ENCODE data around the gene EXOSC7. TPM values are rescaled to one million over a fixed set of nuclear protein-coding genes. Genes with fewer than 3 reads are reported as not detected.

Gene EXOSC7
- total RNA-seq, 1 experiment from 2014 or later: 57.8 TPM

DNA sequence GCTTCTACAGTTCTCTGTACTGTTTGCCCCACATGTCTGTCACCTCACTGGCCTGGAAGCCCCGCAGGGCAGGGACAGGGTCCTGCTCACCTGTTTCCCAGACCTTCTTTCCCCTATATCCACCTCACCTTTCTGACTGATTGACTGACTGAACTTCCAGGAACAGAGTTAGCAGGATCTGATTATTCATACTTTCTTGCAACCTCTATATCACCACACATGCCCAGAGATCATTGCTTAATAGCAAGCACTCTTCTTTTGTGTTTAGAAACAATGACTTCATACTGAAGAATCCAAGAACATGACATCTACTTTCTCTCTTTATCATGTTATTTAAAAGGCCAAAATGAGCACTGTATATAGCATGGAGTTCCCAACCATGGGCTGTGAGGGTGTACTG, 32.1 kb downstream of the EXOSC7 start:
- in situ Hi-C loops (cut with HindIII; ENCODE audit: low pct_unique_long_range_greater_than_20kb, low sequenced_read_pairs): no loop called here
- no peak for DNase-seq (ENCODE audit: low read depth, low spot score)

- in situ Hi-C loops (cut with HindIII; ENCODE audit: low pct_unique_long_range_greater_than_20kb, low sequenced_read_pairs): no loop called here
- DNase-seq (ENCODE audit: low read depth, low spot score): no peak
These were observed 33.8 kb downstream of the EXOSC7 start for GRCh38 chr3:45009868-45010267.

DNA sequence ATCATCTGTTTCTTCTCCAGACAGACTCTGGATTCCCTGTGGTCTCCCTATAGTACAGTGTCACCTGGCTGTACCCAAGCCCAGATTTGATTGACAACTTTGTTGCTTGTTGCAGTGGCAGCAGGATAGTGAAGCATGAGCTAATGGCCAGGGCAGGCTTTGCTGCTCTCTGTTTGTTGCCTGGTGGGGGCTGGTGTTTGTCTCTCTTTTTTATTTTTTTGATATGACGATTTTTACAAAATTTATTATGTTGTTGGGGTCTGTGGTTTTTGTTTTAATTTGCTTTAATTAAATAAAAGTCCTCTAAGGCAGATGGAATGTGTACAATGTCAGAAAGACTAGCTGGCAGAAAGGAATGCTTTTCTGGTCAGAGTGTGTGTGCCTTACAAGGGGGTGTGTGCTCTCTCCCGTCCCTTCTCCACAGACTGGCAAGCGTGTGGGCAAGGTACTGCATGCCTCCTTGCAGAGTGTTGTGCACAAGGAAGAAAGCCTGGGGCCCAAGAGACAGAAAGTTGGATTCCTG, 34.8 kb downstream of the EXOSC7 start:
- in situ Hi-C loops (cut with HindIII; ENCODE audit: low pct_unique_long_range_greater_than_20kb, low sequenced_read_pairs): no loop called here
- DNase-seq (ENCODE audit: low read depth, low spot score): no peak

DNA sequence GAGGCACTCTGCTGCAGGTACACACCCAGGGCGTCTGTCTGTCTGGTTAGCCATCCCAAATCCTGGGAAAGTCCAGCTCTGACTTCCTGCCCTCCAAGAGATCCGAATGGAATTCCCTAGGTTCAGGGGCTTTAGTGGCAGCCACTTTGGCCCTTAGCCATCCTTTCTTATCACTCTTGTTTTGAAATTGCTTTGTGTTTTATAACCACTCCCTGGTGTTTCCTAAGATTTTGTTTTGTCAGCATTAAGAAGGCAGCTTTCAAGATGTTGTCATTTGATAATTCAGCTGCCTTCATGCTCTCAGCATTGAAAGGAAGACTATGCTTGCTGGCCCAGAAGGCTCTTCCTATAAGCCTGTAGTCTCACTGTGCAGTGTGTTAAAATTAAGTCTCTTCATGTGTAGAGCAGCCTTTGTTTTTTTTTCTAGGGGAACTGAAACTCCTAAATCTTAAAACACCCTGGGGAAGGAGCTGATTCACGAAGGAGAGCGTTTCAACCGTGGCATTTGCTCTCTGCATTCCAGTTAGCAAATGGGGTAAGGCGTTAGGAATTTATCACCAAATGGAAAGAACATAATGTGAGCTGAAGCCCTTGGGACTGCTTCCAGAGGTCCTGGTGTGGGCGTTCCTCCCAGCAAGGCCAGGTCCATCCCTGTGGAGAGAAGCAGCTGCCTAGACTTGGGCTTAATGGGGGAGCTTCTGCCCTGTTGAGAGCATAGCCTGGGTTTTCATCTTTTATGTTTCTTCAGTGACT, 35.9 kb downstream of the EXOSC7 start:
- DNase-seq (ENCODE audit: low read depth, low spot score): no peak
- in situ Hi-C loops (cut with HindIII; ENCODE audit: low pct_unique_long_range_greater_than_20kb, low sequenced_read_pairs): no loop called here

DNA sequence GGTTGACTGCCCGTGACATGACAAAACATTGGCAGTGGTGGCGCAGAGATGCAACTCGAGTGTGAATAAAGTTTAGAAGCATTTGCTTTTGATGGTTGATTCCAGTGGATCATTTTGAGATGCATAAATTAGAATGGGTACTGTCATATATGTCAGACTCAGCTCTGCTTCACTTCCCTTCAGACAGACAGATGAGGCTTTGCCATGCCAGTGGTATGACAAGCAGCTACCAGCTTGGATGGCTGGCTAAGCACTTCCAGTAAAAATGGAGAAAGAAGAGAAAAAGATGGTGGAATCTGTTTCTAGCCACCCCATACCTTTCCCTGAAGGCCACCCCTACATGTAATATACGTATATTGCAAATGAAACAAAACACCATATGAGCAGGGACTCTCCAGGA, 36.5 kb downstream of the EXOSC7 start:
- DNase-seq (ENCODE audit: low read depth, low spot score): no peak
- in situ Hi-C loops (cut with HindIII; ENCODE audit: low pct_unique_long_range_greater_than_20kb, low sequenced_read_pairs): no loop called here

GRCh38 chr3:45016916-45017315, 40.9 kb downstream of the EXOSC7 start:
- DNase-seq (ENCODE audit: low read depth, low spot score): no peak
- in situ Hi-C loops (cut with HindIII; ENCODE audit: low pct_unique_long_range_greater_than_20kb, low sequenced_read_pairs): no loop called here

DNA sequence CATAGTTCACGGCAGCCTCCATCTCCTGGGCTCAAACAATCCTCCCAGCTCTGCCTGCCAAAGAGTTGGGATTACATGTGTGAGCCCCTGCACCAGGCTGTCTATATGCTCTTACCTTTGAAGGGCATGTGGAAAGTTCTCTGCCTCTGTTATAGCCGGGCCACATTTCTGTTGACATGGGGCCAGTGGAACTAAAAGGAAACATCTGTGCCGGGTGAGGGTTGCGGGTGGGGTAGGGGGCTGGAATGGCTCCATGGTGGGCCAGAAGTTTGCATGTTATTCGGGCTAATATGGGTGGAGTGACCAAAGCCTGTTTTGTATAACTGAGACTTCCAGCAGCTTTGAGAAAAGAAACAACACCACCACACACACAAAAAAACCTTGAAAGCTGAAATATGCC, 41.8 kb downstream of the EXOSC7 start:
- in situ Hi-C loops (cut with HindIII; ENCODE audit: low pct_unique_long_range_greater_than_20kb, low sequenced_read_pairs): no loop called here
- no peak for DNase-seq (ENCODE audit: low read depth, low spot score)

DNA sequence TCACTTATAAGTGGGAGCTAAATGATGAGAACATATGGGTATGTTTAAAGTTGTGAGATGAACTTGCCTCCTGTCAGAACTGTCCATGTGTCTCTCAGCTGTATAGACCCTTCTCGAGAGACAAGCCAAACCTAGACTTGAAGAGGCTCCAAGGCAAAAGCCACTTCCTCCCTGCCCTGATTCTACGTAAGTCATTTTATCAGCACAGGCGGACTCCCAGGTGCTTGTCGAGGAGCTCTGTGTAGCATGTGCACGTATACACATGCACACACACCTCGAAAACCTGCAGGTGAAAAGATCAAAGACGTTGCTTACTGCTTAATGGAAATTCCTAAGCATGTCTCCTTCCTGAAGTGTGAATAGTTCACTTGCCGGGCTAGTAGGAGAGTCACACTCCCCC, 44.5 kb downstream of the EXOSC7 start:
- in situ Hi-C loops (cut with HindIII; ENCODE audit: low pct_unique_long_range_greater_than_20kb, low sequenced_read_pairs): no loop called here
- no peak for DNase-seq (ENCODE audit: low read depth, low spot score)

DNA sequence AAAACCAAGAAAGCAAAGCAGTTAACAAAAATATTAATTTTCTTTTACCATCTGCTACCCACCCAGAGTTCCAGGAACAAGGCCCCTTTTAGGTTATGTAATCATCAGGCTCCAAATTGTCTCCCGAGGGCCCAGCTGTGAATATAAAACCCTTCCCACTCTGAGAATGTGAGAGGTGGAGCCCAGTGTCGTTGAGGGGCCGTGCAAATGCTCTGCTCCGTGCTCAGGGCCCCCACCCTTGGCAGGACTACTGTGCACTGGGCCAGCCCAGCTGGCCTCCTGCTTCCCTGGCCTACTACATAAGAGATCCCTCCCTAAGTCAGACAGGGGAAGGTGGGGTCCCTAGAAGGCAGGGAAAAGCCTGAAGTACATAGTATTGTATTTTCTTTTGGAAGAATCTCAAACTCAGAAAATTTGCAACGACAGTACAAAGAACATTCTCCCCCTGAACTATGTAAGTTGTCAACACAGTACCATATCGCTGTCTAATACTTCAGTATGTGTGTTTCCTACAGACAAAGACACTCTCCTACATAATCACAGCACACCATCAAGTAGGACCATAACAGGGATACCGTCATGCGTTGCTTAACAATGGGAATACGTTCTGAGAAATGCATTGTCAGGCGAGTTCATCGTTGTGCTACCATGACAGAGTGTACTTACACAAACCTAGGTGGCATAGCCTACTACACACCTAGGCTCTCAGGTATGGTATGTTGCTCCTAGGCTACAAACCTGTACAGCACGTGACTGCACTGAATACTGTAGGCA, 45.7 kb downstream of the EXOSC7 start:
- DNase-seq (ENCODE audit: low read depth, low spot score): no peak
- in situ Hi-C loops (cut with HindIII; ENCODE audit: low pct_unique_long_range_greater_than_20kb, low sequenced_read_pairs): no loop called here

GRCh38 chr3:45023675-45024074, 47.6 kb downstream of the EXOSC7 start:
- DNase-seq (ENCODE audit: low read depth, low spot score): no peak
- in situ Hi-C loops (cut with HindIII; ENCODE audit: low pct_unique_long_range_greater_than_20kb, low sequenced_read_pairs): no loop called here

DNA sequence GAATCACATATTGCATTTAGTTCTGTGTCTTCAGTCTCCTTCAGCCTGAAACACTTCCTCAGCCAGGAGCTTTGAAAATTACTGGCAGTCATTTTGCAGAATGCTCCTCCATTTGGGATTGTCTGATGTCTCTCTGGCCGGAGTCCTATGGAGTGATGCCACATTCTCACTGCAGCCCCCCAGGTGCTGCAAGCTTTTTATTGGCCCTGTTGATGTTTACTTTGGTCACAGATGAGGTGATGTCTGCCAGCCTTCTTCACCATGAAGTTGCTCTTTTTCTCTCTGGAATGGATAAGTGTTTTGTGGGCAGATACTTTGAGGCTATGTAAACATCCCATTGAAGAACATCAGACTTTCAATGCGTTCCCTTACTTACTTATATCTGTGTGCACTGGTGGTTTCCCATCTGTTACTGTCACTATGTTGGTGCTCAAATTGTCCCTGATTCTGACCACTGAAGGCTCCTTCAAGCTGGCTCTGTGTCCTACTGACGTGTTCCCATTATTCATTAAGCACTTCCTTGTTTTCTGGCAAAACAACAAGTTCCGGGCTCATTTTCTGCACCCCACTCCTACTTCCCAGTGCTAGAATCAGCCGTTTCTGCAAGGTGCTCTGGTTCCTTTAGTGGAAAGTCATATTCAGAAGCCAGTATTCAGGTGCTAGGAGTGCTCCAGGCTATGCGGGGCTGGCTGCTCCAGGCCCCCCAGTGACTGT, 48.7 kb downstream of the EXOSC7 start:
- in situ Hi-C loops (cut with HindIII; ENCODE audit: low pct_unique_long_range_greater_than_20kb, low sequenced_read_pairs): no loop called here
- no peak for DNase-seq (ENCODE audit: low read depth, low spot score)

DNA sequence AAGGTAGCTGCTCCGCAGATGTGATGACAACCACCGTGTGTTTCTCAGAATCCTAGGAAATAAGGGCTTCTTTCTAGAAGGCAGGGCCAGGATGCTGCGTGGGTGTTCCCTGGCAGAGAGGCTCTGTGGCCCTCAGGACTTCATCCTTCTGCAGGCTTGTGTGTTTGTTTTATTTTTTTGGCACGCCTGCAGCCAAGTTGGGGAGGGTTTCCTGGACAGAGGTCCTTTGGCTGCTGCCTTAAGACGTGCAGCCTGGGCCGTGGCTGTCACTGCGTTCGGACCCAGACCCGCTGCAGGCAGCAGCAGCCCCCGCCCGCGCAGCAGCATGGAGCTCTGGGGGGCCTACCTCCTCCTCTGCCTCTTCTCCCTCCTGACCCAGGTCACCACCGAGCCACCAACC, 50.0 kb downstream of the EXOSC7 start, which contains the start of gene CLEC3B:
Gene CLEC3B (plus strand): TSS at position 266 of the 400 bp plus-strand sequence. CDS start 60 bp downstream, at position 326.
- in situ Hi-C loops (cut with HindIII; ENCODE audit: low pct_unique_long_range_greater_than_20kb, low sequenced_read_pairs): no loop called here
- no peak for DNase-seq (ENCODE audit: low read depth, low spot score)

- in situ Hi-C loops (cut with HindIII; ENCODE audit: low pct_unique_long_range_greater_than_20kb, low sequenced_read_pairs): no loop called here
- no peak for DNase-seq (ENCODE audit: low read depth, low spot score)
These were observed 50.9 kb downstream of the EXOSC7 start for GRCh38 chr3:45026957-45027356.

DNA sequence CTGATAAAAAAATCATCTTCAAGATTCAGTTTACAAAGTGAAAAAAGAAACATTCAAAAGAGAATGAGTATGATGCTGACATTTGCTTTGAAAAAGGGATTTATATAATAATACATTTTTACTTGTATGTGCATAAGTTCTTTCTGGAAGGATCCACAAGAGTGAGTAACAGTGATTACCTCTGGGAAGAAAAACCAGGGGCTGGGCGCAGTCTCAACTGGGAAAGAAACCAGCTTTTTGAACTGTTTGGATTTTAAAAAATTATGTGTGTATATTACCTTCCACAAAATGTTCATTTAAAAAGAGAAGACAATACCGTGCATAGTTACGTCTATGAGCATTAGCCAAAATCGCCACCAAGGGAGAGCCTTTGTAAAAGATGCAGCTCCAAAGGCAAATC, 51.4 kb downstream of the EXOSC7 start:
- in situ Hi-C loops (cut with HindIII; ENCODE audit: low pct_unique_long_range_greater_than_20kb, low sequenced_read_pairs): no loop called here

DNA sequence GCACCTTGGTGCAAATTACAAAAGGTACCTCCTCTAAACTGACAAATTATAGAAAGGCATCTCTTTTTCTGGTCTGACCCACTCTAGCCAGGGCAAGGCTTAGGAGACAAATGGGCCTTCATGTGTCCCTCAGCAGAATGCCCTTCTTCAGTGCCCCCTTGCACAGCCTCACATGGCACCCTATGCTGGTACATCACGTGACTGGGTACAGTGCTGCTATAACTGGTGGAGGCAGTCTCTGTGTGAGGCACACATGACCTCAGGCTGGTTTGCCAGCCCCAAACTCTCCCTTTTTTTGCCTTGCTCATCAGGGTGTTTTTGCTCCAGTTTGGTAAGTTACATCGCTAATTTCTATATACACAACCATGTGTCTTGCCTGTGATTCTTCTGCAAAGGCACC, 53.2 kb downstream of the EXOSC7 start:
- in situ Hi-C loops (cut with HindIII; ENCODE audit: low pct_unique_long_range_greater_than_20kb, low sequenced_read_pairs): no loop called here
- DNase-seq (ENCODE audit: low read depth, low spot score): no peak

More for the DNA sequence above, 51.4 kb downstream of the EXOSC7 start:
- DNase-seq (ENCODE audit: low read depth, low spot score): no peak

DNA sequence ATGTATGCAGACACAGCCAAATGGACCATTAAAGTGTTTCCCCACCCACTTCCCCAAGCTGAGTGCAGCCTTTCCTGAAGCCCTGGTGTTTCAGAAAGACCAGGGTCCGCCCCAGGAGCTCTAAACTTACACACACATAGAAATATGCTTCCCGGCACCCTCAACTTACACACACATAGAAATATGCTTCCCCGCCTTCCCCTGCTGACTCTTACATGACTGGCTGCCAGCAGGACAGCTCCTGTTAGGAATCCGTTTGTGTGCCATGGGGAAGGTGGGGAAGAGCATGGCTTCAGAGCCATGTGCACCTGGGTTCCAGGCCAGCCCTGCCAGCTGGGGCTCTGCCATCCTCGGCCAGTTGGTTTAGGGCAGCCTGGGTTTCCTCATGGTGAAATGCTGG, 53.6 kb downstream of the EXOSC7 start:
- in situ Hi-C loops (cut with HindIII; ENCODE audit: low pct_unique_long_range_greater_than_20kb, low sequenced_read_pairs): no loop called here
- DNase-seq (ENCODE audit: low read depth, low spot score): no peak

GRCh38 chr3:45031531-45031930, 55.5 kb downstream of the EXOSC7 start:
- no peak for DNase-seq (ENCODE audit: low read depth, low spot score)
- in situ Hi-C loops (cut with HindIII; ENCODE audit: low pct_unique_long_range_greater_than_20kb, low sequenced_read_pairs): no loop called here

DNA sequence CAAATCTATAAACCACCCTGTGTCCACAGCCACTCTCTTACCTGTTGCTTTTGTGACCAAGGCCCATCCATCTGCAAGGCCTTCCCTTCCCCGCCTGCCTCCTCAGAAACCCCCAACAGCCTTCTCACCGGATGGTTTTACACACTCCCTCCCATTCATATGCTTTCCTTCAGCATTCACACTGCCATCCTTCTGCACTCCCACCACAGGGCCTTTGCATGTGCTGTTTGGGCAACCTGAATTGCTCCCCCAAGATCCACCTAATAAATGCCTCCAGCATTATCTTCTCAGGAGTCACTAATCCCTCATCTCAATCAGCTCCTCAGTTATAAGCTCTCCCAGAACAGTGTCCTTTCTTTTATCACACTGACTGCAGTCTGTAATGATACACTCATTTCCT, 56.1 kb downstream of the EXOSC7 start:
- in situ Hi-C loops (cut with HindIII; ENCODE audit: low pct_unique_long_range_greater_than_20kb, low sequenced_read_pairs): no loop called here
- DNase-seq (ENCODE audit: low read depth, low spot score): no peak
